Activated CD4-positive, alpha-beta memory T cell treated with anti-CD3 and anti-CD28 coated beads, Interleukin-2, amount 10 ng/mL, durations not matched to agents 7 days and 5 days (primary cell): Measurements from ENCODE around the gene ST8SIA6. TPM values are rescaled to one million over a fixed set of nuclear protein-coding genes. Genes with fewer than 3 reads are reported as not detected.
"Not testable (repeated sequence)": the region's sequence is repeated elsewhere in the genome, so short reads cannot be mapped to it uniquely, and the experiment has no call there.

Experiments
- CTCF ChIA-PET: fragments of 350-600 bp; sonication (Branson Sonifier 250); formaldehyde crosslinking; loops from one replicate; lab custom pipeline; 2021; ENCODE audit warnings: antibody characterized with exemption, inconsistent platforms; lab: Charles Lee
- POLR2A ChIA-PET: fragments of 350-600 bp; sonication (Branson Sonifier 250); formaldehyde crosslinking; loops from one replicate; lab custom pipeline; 2021; ENCODE audit warnings: antibody characterized with exemption; lab: Charles Lee
- DNase-seq: peaks from one replicate; pipeline ENCODE4 v3.0.0-alpha.2; 2020
- H3K27ac Mint-ChIP-seq: one replicate; pipeline ENCODE4 v1.8.0; 2021; ENCODE audit warnings: mild to moderate bottlenecking, mixed read lengths
- H3K27me3 Mint-ChIP-seq: one replicate; pipeline ENCODE4 v1.8.0; 2021; ENCODE audit warnings: mixed read lengths
- H3K36me3 Mint-ChIP-seq: one replicate; pipeline ENCODE4 v1.8.0; 2021; ENCODE audit warnings: low read depth, mixed read lengths
- H3K4me1 Mint-ChIP-seq: one replicate; pipeline ENCODE4 v1.8.0; 2021; ENCODE audit warnings: mixed read lengths
- H3K4me3 Mint-ChIP-seq: one replicate; pipeline ENCODE4 v1.8.0; 2021; ENCODE audit warnings: mild to moderate bottlenecking, mixed read lengths
- H3K9me3 Mint-ChIP-seq: one replicate; pipeline ENCODE4 v1.8.0; 2021; ENCODE audit warnings: mixed read lengths
- total RNA-seq, 2 experiments: library from RNA; stranded (reverse); gene quantifications; one replicate each; pipeline ENCODE4 v1.2.3, GENCODE V29; 2021

ST8SIA6 gene
- total RNA-seq, 2 experiments from 2014 or later = 0.93 to 0.95 TPM

DNA sequence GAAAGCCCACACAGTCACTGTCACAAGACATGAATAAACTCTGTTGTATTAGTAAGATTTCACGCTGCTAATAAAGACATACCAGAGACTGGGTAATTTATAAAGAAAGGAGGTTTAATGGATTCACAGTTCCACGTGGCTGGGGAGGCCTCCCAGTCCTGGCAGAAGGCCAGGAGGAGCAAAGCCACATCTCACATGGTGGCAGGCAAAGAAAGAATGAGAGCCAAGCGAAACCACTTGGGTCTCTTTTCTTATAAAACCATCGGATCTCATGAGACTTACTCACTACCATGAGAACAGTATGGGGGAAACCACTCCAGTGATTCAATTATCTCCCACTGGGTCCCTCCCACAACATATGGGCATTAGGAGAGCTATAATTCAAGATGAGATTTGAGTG, 110.2 kb downstream of the ST8SIA6 start:
- H3K4me3 Mint-ChIP-seq = no peak overlapping the region
- H3K27me3 Mint-ChIP-seq = peaks cover 2% of the 10 kb centered on the region
- CTCF ChIA-PET = interaction anchor here (1.0 kb wide), 1 partner anchor 24 kb away, joined by 3 read pairs; no protein-coding TSS in a partner anchor
- H3K36me3 Mint-ChIP-seq = peaks cover 5% of the 10 kb centered on the region
- no peaks in the 10 kb centered on the region for H3K4me1 Mint-ChIP-seq
- H3K9me3 Mint-ChIP-seq = peaks cover 19% of the 10 kb centered on the region
- POLR2A ChIA-PET = no interaction called here
- DNase-seq = no peak
- no peak overlapping the region for H3K27ac Mint-ChIP-seq

DNA sequence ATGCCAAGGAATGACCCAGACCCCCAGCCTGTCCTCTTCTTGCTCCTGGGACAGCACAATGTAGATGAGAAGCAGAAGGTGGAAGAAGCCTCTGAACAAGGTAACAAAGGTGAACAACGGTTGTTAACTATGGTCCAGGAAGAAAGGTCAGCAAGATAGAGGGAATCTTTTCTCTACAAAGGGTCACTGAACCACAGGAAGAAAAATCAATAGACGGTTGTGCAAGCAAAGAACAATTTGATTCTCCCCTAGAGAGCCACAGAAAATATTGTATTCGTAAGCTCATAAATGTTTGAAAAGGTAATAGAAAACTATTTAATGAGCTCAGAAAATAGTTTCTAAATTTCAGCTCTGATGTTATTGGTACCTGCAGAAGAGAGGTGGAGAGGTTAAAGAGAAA, 111.3 kb downstream of the ST8SIA6 start:
- no peaks in the 10 kb centered on the region for H3K4me1 Mint-ChIP-seq
- no peak overlapping the region for H3K4me3 Mint-ChIP-seq
- H3K36me3 Mint-ChIP-seq = peaks cover 5% of the 10 kb centered on the region
- DNase-seq = no peak
- POLR2A ChIA-PET = no interaction called here
- CTCF ChIA-PET = interaction anchor here (1.1 kb wide), 1 partner anchor 263 kb away, joined by 3 read pairs; no protein-coding TSS in a partner anchor
- no peak overlapping the region for H3K27ac Mint-ChIP-seq
- H3K9me3 Mint-ChIP-seq = peaks cover 19% of the 10 kb centered on the region
- peaks cover 2% of the 10 kb centered on the region for H3K27me3 Mint-ChIP-seq

DNA sequence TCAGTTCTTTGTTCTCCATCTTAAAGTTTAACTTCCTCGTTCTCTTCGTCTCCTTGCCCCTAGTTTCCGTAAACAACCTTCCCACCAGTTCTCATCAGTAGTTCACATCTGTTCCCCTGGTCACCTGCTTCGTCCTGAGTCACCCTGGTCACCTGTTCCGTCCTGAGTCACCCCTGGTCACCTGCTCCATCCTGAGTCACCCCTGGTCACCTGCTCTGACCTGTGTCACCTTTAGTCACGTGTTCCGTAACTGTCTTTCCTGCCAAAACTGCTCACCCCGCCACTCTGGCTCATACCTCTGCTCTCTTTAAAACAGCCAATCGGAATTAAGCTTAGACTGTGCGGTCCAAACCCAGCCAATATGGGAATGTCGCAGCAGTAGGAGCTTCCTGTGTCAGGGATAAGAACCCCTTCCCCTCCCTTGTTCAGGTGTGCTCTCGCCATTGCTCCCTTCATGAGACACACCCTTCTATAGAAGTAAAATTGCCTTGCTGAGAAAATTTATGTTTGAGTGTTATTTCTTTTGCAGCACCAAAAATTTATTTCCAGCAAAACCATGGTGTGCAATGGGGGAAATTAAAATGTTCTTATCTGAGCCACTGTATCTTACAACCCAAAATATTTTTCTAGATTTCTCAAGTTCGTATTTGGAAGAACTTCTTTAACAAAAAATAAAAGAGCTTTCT, 114.1 kb downstream of the ST8SIA6 start:
- H3K27me3 Mint-ChIP-seq = peaks cover 2% of the 10 kb centered on the region
- no peak overlapping the region for H3K4me3 Mint-ChIP-seq
- H3K9me3 Mint-ChIP-seq = peaks cover 19% of the 10 kb centered on the region
- no peak overlapping the region for H3K27ac Mint-ChIP-seq
- DNase-seq = no peak
- ChIA-PET POLR2A (no interaction called here), CTCF (no interaction called here)
- H3K36me3 Mint-ChIP-seq = peaks cover 5% of the 10 kb centered on the region
- no peaks in the 10 kb centered on the region for H3K4me1 Mint-ChIP-seq

DNA sequence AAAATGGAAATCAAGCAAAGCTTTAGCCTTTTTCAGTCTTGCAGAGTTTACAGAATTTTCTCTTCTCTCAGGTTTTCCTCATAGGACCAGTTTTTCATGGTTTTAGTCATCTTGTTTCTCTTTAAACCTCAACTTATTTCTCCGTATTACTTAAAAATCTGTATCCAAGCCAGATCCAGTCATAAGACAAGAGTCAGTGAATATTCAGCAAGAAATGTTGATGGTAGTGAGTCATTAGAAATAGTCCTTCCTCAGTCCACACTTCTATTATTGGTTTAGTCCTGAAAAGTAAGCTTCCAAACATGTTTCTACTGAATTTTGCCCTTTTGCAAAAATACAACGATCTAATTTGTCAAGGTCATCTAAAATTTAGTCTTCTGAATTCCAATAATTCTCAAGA, 119.3 kb downstream of the ST8SIA6 start:
- H3K4me3 Mint-ChIP-seq = no peak overlapping the region
- no peak for DNase-seq
- H3K36me3 Mint-ChIP-seq = peaks cover 2% of the 10 kb centered on the region
- H3K27me3 Mint-ChIP-seq = peaks cover 8% of the 10 kb centered on the region
- ChIA-PET POLR2A (no interaction called here), CTCF (no interaction called here)
- no peak overlapping the region for H3K27ac Mint-ChIP-seq
- H3K9me3 Mint-ChIP-seq = peaks cover 3% of the 10 kb centered on the region
- H3K4me1 Mint-ChIP-seq = peaks cover 1% of the 10 kb centered on the region

DNA sequence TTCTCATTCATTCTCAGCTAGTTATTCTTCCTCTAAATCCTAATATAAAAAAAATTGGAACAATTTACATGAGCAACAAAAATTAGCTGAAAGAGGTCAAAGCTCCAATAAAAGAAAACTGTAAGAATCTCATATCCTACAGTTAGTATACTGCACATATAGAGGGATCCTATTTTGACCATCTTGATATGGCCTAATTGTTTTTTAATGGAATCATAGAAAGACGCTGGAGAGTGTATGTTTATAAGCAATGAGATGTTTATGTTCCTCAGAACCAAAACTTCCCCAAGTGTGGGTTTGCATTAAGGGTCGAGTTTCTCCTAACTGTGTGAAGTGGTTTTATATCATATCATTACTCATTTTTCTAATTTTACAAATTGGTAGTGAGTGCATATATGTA, 123.9 kb downstream of the ST8SIA6 start:
- no peak for DNase-seq
- Mint-ChIP-seq H3K36me3 (no peaks in the 10 kb centered on the region), H3K27me3 (peaks cover 5% of the 10 kb centered on the region), H3K9me3 (no peaks in the 10 kb centered on the region), H3K4me1 (peaks cover 1% of the 10 kb centered on the region), H3K27ac (no peak overlapping the region), H3K4me3 (no peak overlapping the region)
- POLR2A ChIA-PET = no interaction called here
- CTCF ChIA-PET = no interaction called here

DNA sequence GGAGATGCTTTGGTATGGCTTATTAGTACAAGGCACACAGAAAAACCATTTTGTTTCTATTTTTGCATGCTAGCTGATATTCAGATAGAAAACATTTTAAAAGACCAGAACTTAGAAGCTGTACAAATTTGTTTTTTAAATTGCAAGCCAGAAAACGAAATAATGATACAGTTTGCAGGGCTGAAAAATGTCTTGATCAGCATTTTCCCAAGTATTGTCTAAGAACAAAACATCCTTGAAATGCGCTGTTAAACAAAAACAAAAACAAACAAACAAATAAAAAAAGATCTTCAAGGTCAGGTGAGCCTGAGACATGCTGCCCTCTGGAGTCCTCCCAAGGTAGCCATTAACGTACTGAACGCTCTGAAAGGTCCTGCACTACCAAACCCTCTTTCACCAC, 128.0 kb downstream of the ST8SIA6 start:
- Mint-ChIP-seq H3K27me3 (no peaks in the 10 kb centered on the region), H3K36me3 (no peaks in the 10 kb centered on the region), H3K9me3 (no peaks in the 10 kb centered on the region), H3K4me1 (no peaks in the 10 kb centered on the region), H3K27ac (no peak overlapping the region), H3K4me3 (no peak overlapping the region)
- CTCF ChIA-PET = interaction anchor here (0.6 kb wide), 1 partner anchor 16 kb away, joined by 3 read pairs; no protein-coding TSS in a partner anchor
- POLR2A ChIA-PET = no interaction called here
- no peak for DNase-seq

DNA sequence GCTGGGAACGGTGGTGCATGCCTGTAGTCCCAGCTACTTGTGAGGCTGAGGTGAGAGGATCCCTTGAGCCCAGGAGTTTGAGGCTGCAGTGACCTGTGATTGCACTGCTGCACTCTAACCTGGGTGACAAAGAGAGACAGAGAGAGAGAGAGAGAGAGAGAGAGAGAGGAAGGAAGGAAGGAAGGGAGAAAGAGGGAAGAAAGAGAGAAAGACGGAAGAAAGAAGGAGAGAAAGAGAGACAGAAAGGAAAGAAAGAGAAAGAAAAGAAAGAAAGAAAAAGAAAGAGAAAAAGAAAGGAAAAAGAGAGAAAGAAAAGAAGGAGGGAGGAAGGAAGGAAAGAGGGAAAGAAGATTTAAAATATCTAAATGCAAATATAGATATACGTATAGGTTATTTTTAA, 132.4 kb downstream of the ST8SIA6 start:
- H3K27me3 Mint-ChIP-seq, H3K4me3 Mint-ChIP-seq, POLR2A ChIA-PET, H3K9me3 Mint-ChIP-seq, DNase-seq, H3K36me3 Mint-ChIP-seq, CTCF ChIA-PET, H3K27ac Mint-ChIP-seq, H3K4me1 Mint-ChIP-seq: not testable (repeated sequence)

DNA sequence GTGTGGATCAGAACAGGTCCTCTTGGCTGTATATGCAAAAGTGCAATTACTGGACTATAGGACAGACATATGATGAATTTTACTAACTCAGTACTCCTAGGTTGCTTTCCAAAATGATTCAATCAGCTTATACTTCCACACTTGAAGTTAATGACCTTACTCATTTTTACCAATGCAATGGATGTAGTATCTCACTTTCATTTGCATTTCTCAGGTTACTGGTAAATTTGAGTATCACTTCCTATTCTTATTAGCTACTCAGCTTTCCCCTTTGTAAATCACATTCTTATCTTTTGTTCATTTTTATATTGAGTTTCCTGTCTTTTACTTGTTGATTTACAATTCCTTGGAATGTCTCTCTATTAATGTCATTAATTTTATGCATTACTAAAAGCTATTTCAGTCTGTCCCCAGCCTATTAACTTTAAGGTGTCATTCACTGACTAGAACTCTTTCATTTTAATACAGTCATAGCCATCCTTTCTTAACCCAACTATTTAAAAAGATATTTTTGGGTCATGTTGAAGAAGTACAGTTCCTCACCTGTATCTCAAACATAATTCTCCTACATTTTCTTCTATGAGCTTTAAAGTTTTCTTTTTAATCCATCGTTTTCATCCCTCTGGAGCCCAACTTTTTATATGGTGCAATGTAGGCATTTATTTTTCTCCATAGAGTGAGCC, 137.8 kb downstream of the ST8SIA6 start:
- no peak for DNase-seq
- CTCF ChIA-PET = interaction anchor here (0.5 kb wide), 1 partner anchor 74 kb away, joined by 3 read pairs; no protein-coding TSS in a partner anchor
- Mint-ChIP-seq H3K4me1 (no peaks in the 10 kb centered on the region), H3K9me3 (no peaks in the 10 kb centered on the region), H3K27me3 (peaks cover 28% of the 10 kb centered on the region), H3K27ac (no peak overlapping the region), H3K4me3 (no peak overlapping the region), H3K36me3 (no peaks in the 10 kb centered on the region)
- POLR2A ChIA-PET = no interaction called here

DNA sequence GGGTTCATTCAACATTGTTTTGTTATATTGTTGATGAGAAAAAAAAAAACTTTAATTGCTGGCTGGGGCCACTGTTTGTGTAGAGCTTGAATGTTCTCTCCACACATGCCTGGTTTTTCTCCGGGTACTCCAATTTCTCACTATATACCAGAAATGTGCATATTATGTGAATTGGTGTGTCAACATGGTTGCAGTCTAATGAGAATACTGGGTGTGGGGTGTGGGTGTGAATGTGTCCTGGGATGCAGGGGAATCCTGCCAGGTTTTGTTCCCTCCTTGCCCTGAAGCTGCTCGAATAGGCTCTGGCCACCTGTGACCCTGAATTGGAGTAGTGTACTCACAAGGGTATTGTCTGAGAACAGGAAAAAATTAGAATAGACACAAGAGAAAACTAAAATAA, 145.0 kb downstream of the ST8SIA6 start:
- Mint-ChIP-seq H3K36me3 (no peaks in the 10 kb centered on the region), H3K27me3 (peaks cover 36% of the 10 kb centered on the region), H3K27ac (no peak overlapping the region), H3K4me3 (no peak overlapping the region), H3K9me3 (no peaks in the 10 kb centered on the region), H3K4me1 (no peaks in the 10 kb centered on the region)
- ChIA-PET POLR2A (no interaction called here), CTCF (no interaction called here)
- DNase-seq = no peak

DNA sequence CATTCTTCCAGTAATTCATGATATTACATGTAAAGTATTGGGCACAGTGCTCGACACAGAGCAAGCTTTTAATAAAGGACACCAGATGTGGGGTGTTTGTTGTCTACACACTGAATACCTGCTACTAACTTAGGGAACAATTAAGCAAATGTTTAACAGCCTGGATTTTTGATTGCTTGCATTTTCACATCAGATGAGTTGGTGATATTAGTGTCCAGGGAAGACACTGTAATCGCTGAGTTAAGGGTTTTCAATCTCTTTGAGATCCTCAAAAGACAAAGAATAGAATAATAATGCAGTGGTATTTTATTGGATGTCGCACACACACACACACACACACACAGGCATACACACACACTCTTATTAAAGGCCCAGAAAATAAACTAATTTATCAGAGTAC, 147.3 kb downstream of the ST8SIA6 start:
- Mint-ChIP-seq H3K36me3 (no peaks in the 10 kb centered on the region), H3K4me1 (no peaks in the 10 kb centered on the region), H3K9me3 (no peaks in the 10 kb centered on the region), H3K27me3 (peaks cover 31% of the 10 kb centered on the region), H3K4me3 (no peak overlapping the region), H3K27ac (no peak overlapping the region)
- no peak for DNase-seq
- ChIA-PET CTCF (no interaction called here), POLR2A (no interaction called here)

DNA sequence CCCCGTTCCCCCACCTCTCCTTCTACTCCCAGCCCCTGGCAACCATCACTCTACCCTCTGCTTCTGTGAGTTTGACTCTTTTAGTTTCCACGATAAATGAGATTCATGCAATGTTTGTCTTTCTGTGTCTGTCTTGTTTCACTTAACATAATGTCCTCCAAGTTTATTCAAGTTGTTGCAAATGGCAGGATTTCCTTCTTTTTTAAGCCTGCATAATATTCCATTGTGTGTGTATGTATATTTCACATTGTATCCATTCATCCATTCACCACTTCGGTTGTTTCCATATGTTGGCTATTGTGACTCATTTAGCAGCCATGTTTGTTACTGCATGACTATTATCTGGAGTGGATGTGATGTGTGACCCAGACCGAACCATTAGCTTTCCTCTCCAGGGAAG, 162.0 kb downstream of the ST8SIA6 start:
- Mint-ChIP-seq H3K27me3 (peaks cover 30% of the 10 kb centered on the region), H3K9me3 (no peaks in the 10 kb centered on the region)

DNA sequence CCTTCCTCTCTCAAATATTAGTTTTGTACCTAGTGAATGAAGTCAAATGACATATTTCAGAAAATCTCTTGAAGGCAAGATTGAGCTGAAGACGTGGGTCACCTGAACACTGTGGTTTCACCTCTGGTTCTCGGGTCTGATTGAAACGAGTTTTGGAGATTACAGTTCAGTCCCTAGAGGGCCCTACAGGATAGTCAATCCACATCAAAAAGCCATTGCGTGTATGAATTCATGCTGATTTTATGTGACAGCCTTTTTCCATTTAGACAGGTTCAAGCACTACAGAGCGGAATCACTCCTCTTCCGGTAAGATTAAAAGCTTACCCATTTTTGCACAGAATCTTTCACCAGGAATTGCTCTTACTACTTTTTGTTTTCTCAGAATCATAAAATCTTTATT, 164.2 kb downstream of the ST8SIA6 start:
- Mint-ChIP-seq H3K36me3 (no peaks in the 10 kb centered on the region), H3K27ac (no peak overlapping the region), H3K4me1 (no peaks in the 10 kb centered on the region), H3K9me3 (no peaks in the 10 kb centered on the region), H3K4me3 (no peak overlapping the region), H3K27me3 (peaks cover 33% of the 10 kb centered on the region)
- POLR2A ChIA-PET = no interaction called here
- DNase-seq = no peak
- CTCF ChIA-PET = interaction anchor here (0.8 to 1.3 kb wide), 4 partner anchors 86 to 143 kb away, joined by 3 to 5 read pairs (median 3); no protein-coding TSS in a partner anchor

More for the DNA sequence above, 162.0 kb downstream of the ST8SIA6 start:
- no peak for DNase-seq
- Mint-ChIP-seq H3K36me3 (no peaks in the 10 kb centered on the region), H3K4me3 (no peak overlapping the region), H3K27ac (no peak overlapping the region), H3K4me1 (no peaks in the 10 kb centered on the region)
- POLR2A ChIA-PET = no interaction called here
- CTCF ChIA-PET = no interaction called here

DNA sequence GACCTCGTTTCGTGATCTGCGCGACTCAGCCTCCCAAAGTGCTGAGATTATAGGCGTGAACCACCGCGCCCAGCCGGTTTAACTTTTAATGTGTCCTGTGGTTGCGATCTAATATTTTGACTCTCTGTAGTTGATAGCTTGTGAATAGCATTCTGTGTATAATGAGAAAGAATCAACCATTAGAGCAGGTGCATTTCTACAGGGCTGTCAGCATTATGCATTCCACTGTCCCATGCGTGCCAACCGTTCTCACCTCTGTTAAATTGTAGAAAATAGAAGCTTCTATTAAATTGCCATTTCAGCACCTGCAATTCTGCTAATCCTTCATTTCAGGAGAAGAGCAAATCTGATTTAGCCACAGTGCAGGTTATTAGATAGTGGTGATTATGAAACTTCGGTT, 164.6 kb downstream of the ST8SIA6 start:
- POLR2A ChIA-PET = no interaction called here

More for the DNA sequence above, 164.6 kb downstream of the ST8SIA6 start:
- DNase-seq = no peak
- Mint-ChIP-seq H3K27ac (no peak overlapping the region), H3K4me1 (no peaks in the 10 kb centered on the region), H3K27me3 (peaks cover 33% of the 10 kb centered on the region), H3K36me3 (no peaks in the 10 kb centered on the region), H3K9me3 (no peaks in the 10 kb centered on the region), H3K4me3 (no peak overlapping the region)
- CTCF ChIA-PET = interaction anchor here (0.7 to 1.2 kb wide), 3 partner anchors 119 to 1693 kb away, joined by 3 to 4 read pairs (median 3); no protein-coding TSS in a partner anchor
